ENCODE results near the gene SLC39A7. TPM values are rescaled to one million over a fixed set of nuclear protein-coding genes. Genes with fewer than 3 reads are reported as not detected.
A peak's percentile ranks its signal among the peaks of the same experiment; 100 is the strongest.

Gene SLC39A7
- total and polyA plus RNA-seq, 3 experiments from 2014 or later = 32.9 to 63.6 (median 63.1) TPM

DNA sequence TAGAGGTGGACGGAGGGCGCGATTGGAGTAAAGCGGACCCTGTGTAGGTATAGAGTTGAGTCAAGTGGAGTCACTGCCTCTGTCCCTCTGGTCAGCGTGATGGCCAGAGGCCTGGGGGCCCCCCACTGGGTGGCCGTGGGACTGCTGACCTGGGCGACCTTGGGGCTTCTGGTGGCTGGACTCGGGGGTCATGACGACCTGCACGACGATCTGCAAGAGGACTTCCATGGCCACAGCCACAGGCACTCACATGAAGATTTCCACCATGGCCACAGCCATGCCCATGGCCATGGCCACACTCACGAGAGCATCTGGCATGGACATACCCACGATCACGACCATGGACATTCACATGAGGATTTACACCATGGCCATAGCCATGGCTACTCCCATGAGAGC, 479 bp downstream of the SLC39A7 start:
- H3K4me1 Mint-ChIP-seq = peaks cover 69 to 84% (median 83%) of the 10 kb centered on the region in 3 donors
- Histone ChIP-seq H3K27me3 (ENCODE audit: insufficient read depth, low read length, poor library complexity, severe bottlenecking) (no peaks in the 10 kb centered on the region), H3K4me1 (ENCODE audit: insufficient read depth, low read length) (peaks cover 70% of the 10 kb centered on the region), H3K27ac (ENCODE audit: low read depth, low read length) (peak overlapping the region; percentile 92), H3K36me3 (ENCODE audit: insufficient read depth, low read length) (peaks cover 30% of the 10 kb centered on the region), H3K9me3 (ENCODE audit: low read length) (no peaks in the 10 kb centered on the region), H3K4me3 (ENCODE audit: low read length) (peak overlapping the region; percentile 96)
- peak overlapping the region; percentile 98 to 100 (median 99) for H3K4me3 Mint-ChIP-seq
- ChIA-PET POLR2A (no interaction called here), CTCF (no interaction called here)
- H3K27me3 Mint-ChIP-seq = no peaks in the 10 kb centered on the region
- peaks cover 13 to 69% (median 22%) of the 10 kb centered on the region in 3 donors for H3K36me3 Mint-ChIP-seq
- peak overlapping the region; percentile 98 to 100 (median 99) for H3K27ac Mint-ChIP-seq
- no peak for DNase-seq
- no peaks in the 10 kb centered on the region for H3K9me3 Mint-ChIP-seq

DNA sequence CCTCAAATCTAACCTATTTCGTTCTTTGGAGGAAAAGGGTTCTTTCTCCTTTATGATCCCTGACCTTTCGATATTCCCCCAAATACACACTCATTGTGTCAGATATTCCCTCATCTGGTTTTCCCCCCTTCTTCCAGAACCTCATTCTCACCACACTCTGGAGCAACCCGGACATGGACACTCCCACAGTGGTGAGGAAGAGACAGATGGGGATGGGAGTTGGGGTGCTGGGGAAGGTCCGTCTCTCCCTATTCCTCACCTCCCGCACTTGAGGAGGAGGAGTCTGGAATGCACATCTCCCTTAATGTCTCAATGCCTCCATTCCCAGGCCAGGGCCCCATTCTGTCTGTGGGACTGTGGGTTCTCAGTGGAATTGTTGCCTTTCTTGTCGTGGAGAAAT, 1.3 kb downstream of the SLC39A7 start:
- Histone ChIP-seq H3K27me3 (ENCODE audit: insufficient read depth, low read length, poor library complexity, severe bottlenecking) (no peaks in the 10 kb centered on the region), H3K4me1 (ENCODE audit: insufficient read depth, low read length) (peaks cover 70% of the 10 kb centered on the region), H3K36me3 (ENCODE audit: insufficient read depth, low read length) (peaks cover 23% of the 10 kb centered on the region), H3K4me3 (ENCODE audit: low read length) (peak overlapping the region; percentile 96), H3K27ac (ENCODE audit: low read depth, low read length) (peak overlapping the region; percentile 92), H3K9me3 (ENCODE audit: low read length) (no peaks in the 10 kb centered on the region)
- Mint-ChIP-seq H3K4me3 (peak overlapping the region; percentile 98 to 100 (median 99)), H3K4me1 (peaks cover 70 to 87% (median 85%) of the 10 kb centered on the region in 3 donors), H3K27ac (peak overlapping the region in 7 of 8 donors; percentile 12 to 99 (median 83)), H3K36me3 (peaks cover 12 to 62% (median 20%) of the 10 kb centered on the region in 3 donors), H3K27me3 (no peaks in the 10 kb centered on the region), H3K9me3 (no peaks in the 10 kb centered on the region)
- ChIA-PET CTCF (no interaction called here), POLR2A (no interaction called here)
- DNase-seq = no peak

DNA sequence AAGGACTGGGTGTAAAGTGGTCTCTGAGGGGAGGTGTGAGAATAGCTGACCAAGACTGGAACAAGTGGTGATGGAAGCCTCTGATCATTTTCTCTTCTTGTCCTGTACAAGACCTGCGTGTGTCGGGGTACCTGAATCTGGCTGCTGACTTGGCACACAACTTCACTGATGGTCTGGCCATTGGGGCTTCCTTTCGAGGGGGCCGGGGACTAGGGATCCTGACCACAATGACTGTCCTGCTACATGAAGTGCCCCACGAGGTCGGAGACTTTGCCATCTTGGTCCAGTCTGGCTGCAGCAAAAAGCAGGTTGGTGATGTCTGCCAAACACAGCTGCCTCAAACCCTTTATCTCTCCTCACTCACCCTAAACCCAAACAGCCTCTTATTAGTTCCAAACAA, 2.1 kb downstream of the SLC39A7 start:
- Histone ChIP-seq H3K4me1 (ENCODE audit: insufficient read depth, low read length) (peaks cover 65% of the 10 kb centered on the region), H3K4me3 (ENCODE audit: low read length) (no peak overlapping the region), H3K27me3 (ENCODE audit: insufficient read depth, low read length, poor library complexity, severe bottlenecking) (no peaks in the 10 kb centered on the region), H3K27ac (ENCODE audit: low read depth, low read length) (no peak overlapping the region), H3K9me3 (ENCODE audit: low read length) (no peaks in the 10 kb centered on the region), H3K36me3 (ENCODE audit: insufficient read depth, low read length) (peaks cover 19% of the 10 kb centered on the region)
- H3K9me3 Mint-ChIP-seq = no peaks in the 10 kb centered on the region
- H3K4me1 Mint-ChIP-seq = peaks cover 66 to 83% (median 76%) of the 10 kb centered on the region in 3 donors
- H3K27ac Mint-ChIP-seq = peak overlapping the region in 6 of 8 donors; percentile 10 to 79 (median 55)
- no peak for DNase-seq
- H3K4me3 Mint-ChIP-seq = peak overlapping the region in 6 of 7 donors; percentile 62 to 100 (median 99)
- ChIA-PET CTCF (interaction anchor here (1.0 kb wide), 1 partner anchor 46 kb away, joined by 3 read pairs; no protein-coding TSS in a partner anchor), POLR2A (interaction anchor here (1.3 kb wide), 1 partner anchor 74 kb away, joined by 3 read pairs; the partner anchor contains the start of gene B3GALT4)
- H3K27me3 Mint-ChIP-seq = no peaks in the 10 kb centered on the region
- H3K36me3 Mint-ChIP-seq = peaks cover 12 to 55% (median 15%) of the 10 kb centered on the region in 3 donors

DNA sequence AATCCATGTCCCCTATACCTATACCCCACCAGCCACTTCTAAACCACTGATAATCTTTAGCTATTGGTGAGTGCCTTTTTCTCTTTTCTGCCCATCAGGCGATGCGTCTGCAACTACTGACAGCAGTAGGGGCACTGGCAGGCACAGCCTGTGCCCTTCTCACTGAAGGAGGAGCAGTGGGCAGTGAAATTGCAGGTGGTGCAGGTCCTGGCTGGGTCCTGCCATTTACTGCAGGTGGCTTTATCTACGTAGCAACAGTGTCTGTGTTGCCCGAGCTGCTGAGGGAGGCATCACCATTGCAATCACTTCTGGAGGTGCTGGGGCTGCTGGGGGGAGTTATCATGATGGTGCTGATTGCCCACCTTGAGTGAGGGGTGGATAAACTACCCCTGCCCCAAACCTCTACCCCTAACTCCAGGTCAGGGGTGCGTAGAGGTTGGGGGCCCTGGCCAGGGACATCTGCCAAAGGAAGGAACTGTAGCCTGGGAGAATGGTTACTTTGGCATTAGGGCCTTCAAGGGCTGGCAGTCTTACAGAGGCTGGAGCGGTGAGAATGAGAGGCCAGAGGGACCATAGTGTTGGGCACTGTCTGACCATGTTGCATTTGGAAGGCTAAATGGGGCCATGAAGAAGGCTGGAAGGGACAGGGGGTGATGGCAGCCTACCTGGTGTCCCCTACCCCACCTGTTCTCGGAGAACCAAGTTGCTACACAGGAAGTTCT, 2.9 kb downstream of the SLC39A7 start:
- Histone ChIP-seq H3K27ac (ENCODE audit: low read depth, low read length) (no peak overlapping the region), H3K36me3 (ENCODE audit: insufficient read depth, low read length) (peaks cover 19% of the 10 kb centered on the region), H3K4me3 (ENCODE audit: low read length) (peak overlapping the region; percentile 83), H3K27me3 (ENCODE audit: insufficient read depth, low read length, poor library complexity, severe bottlenecking) (no peaks in the 10 kb centered on the region), H3K4me1 (ENCODE audit: insufficient read depth, low read length) (peaks cover 61% of the 10 kb centered on the region), H3K9me3 (ENCODE audit: low read length) (no peaks in the 10 kb centered on the region)
- Mint-ChIP-seq H3K27me3 (no peaks in the 10 kb centered on the region), H3K4me3 (peak overlapping the region; percentile 90 to 100 (median 95)), H3K27ac (peak overlapping the region; percentile 50 to 96 (median 81)), H3K9me3 (no peaks in the 10 kb centered on the region), H3K36me3 (peaks cover 10 to 55% (median 12%) of the 10 kb centered on the region in 3 donors), H3K4me1 (peaks cover 60 to 76% (median 69%) of the 10 kb centered on the region in 3 donors)
- POLR2A ChIA-PET = interaction anchor here (0.5 to 1.3 kb wide), 2 partner anchors 73 to 103 kb away, joined by 3 to 4 read pairs; partner anchors contain the start of gene B3GALT4
- CTCF ChIA-PET = interaction anchor here (1.0 kb wide), 1 partner anchor 45 kb away, joined by 3 read pairs; no protein-coding TSS in a partner anchor
- no peak for DNase-seq

DNA sequence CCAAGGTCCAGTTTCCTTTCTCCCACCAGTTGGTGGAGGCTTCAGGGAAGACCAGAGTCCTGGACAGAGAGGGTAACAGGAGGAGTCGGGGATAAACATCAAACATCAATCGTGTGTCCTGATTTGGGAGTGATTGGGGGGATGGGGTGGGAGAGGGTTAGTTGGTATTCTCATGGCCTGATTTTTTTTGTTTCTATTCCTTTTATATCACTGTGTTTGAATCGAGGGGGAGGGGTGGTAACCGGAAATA, 3.4 kb downstream of the SLC39A7 start:
- ChIA-PET POLR2A (interaction anchor here (1.0 to 1.6 kb wide), 4 partner anchors 10 to 45 kb away, joined by 3 to 5 read pairs (median 4); no protein-coding TSS in a partner anchor), CTCF (interaction anchor here (1.7 kb wide), 1 partner anchor 44 kb away, joined by 4 read pairs; no protein-coding TSS in a partner anchor)
- no peak for DNase-seq
- H3K27ac ChIP-seq (ENCODE audit: low read depth, low read length) = no peak overlapping the region
- H3K4me1 ChIP-seq (ENCODE audit: insufficient read depth, low read length) = peaks cover 62% of the 10 kb centered on the region
- Mint-ChIP-seq H3K36me3 (peaks cover 10 to 59% (median 12%) of the 10 kb centered on the region in 3 donors), H3K4me1 (peaks cover 62 to 76% (median 69%) of the 10 kb centered on the region in 3 donors), H3K27me3 (no peaks in the 10 kb centered on the region), H3K9me3 (no peaks in the 10 kb centered on the region), H3K4me3 (peak overlapping the region; percentile 90 to 99 (median 94)), H3K27ac (peak overlapping the region in 7 of 8 donors; percentile 58 to 96 (median 83))
- peak overlapping the region; percentile 83 for H3K4me3 ChIP-seq (ENCODE audit: low read length)
- H3K36me3 ChIP-seq (ENCODE audit: insufficient read depth, low read length) = peaks cover 19% of the 10 kb centered on the region
- no peaks in the 10 kb centered on the region for H3K27me3 ChIP-seq (ENCODE audit: insufficient read depth, low read length, poor library complexity, severe bottlenecking)
- no peaks in the 10 kb centered on the region for H3K9me3 ChIP-seq (ENCODE audit: low read length)

DNA sequence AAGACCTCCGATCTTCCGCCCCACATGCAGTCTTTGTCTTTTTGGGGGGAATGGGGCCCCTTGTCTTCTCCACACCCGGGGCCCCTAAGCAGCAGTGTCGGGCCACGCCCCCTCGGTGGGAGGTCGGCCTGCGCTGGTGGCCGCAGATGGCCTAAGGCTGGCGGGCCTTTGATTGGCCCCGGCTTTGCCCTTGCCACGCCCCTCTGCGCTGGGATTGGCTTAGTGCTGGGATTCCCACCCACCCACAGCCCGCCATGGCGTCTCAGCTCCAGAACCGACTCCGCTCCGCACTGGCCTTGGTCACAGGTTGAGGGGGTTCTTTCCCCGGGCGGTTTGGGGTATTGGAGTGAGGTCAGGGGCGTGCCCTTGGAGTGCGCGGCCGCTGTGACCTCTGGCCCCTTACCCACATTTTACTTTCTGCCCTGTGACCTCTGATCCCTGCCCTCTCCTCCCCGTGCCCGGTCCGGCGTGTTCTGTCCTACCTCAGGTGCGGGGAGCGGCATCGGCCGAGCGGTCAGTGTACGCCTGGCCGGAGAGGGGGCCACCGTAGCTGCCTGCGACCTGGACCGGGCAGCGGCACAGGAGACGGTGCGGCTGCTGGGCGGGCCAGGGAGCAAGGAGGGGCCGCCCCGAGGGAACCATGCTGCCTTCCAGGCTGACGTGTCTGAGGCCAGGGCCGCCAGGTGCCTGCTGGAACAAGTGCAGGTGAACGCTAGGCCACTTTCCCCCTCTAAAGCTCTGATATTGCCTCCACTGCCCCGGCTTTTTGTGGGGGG, 3.9 kb downstream of the SLC39A7 start, which contains the start of gene HSD17B8:
Gene HSD17B8, plus strand, starts transcription at position 241 of the 776 bp plus-strand sequence. Its CDS starts 14 bp downstream, at position 255.
- no peaks in the 10 kb centered on the region for H3K9me3 Mint-ChIP-seq
- ChIA-PET POLR2A (interaction anchor here (0.6 to 1.6 kb wide), 7 partner anchors 11 to 1163 kb away, joined by 3 to 5 read pairs (median 4); no protein-coding TSS in a partner anchor), CTCF (interaction anchor here (1.4 to 1.7 kb wide), 2 partner anchors 44 to 190 kb away, joined by 4 read pairs; no protein-coding TSS in a partner anchor)
- H3K27me3 Mint-ChIP-seq = no peaks in the 10 kb centered on the region
- H3K36me3 Mint-ChIP-seq = peaks cover 11 to 60% (median 12%) of the 10 kb centered on the region in 3 donors
- peak within 1 kb of the TSS; percentile 90 to 99 (median 94) for H3K4me3 Mint-ChIP-seq
- Histone ChIP-seq H3K4me1 (ENCODE audit: insufficient read depth, low read length) (peaks cover 62% of the 10 kb centered on the region), H3K27ac (ENCODE audit: low read depth, low read length) (peak within 1 kb of the TSS; percentile 60), H3K9me3 (ENCODE audit: low read length) (no peaks in the 10 kb centered on the region), H3K27me3 (ENCODE audit: insufficient read depth, low read length, poor library complexity, severe bottlenecking) (no peaks in the 10 kb centered on the region), H3K4me3 (ENCODE audit: low read length) (peak within 1 kb of the TSS; percentile 83), H3K36me3 (ENCODE audit: insufficient read depth, low read length) (peaks cover 20% of the 10 kb centered on the region)
- H3K27ac Mint-ChIP-seq = peak within 1 kb of the TSS; percentile 77 to 96 (median 91)
- peak; percentile 81 to 94 (median 88) for DNase-seq
- peaks cover 62 to 76% (median 69%) of the 10 kb centered on the region in 3 donors for H3K4me1 Mint-ChIP-seq

DNA sequence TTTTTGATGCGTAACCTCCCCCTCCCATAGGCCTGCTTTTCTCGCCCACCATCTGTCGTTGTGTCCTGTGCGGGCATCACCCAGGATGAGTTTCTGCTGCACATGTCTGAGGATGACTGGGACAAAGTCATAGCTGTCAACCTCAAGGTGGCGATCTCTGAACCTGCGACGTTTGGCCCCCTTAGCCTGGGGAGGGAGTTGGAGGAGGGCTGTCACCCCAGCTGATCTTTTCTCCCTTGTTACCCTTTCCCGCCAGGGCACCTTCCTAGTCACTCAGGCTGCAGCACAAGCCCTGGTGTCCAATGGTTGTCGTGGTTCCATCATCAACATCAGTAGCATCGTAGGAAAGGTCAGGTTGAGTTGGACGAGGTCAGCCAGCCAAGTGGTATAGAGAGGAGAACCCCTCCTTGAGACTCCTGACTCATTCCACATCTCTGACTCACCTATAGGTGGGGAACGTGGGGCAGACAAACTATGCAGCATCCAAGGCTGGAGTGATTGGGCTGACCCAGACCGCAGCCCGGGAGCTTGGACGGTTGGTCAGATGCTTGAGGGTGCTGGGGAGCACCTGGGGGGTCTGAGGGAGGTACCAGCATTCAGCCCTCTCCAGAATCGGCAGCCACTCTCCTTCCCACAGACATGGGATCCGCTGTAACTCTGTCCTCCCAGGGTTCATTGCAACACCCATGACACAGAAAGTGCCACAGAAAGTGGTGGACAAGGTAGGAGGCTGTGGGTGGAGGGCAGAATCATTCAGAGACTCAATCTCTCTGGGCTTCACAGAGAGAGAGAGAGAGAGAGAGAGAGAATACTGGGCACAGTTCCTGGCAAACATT, 4.7 kb downstream of the SLC39A7 start:
- H3K27me3 Mint-ChIP-seq = no peaks in the 10 kb centered on the region
- Histone ChIP-seq H3K36me3 (ENCODE audit: insufficient read depth, low read length) (peaks cover 28% of the 10 kb centered on the region), H3K27me3 (ENCODE audit: insufficient read depth, low read length, poor library complexity, severe bottlenecking) (no peaks in the 10 kb centered on the region), H3K9me3 (ENCODE audit: low read length) (no peaks in the 10 kb centered on the region), H3K4me3 (ENCODE audit: low read length) (peak overlapping the region; percentile 83), H3K4me1 (ENCODE audit: insufficient read depth, low read length) (peaks cover 59% of the 10 kb centered on the region), H3K27ac (ENCODE audit: low read depth, low read length) (peak overlapping the region; percentile 60)
- DNase-seq = peak in 1 of 5 donors; percentile 36
- POLR2A ChIA-PET = interaction anchor here (0.6 to 1.6 kb wide), 4 partner anchors 22 to 193 kb away, joined by 3 to 4 read pairs (median 4); no protein-coding TSS in a partner anchor
- H3K4me3 Mint-ChIP-seq = peak overlapping the region; percentile 90 to 99 (median 94)
- peaks cover 14 to 63% (median 16%) of the 10 kb centered on the region in 3 donors for H3K36me3 Mint-ChIP-seq
- no peaks in the 10 kb centered on the region for H3K9me3 Mint-ChIP-seq
- peaks cover 64 to 76% (median 67%) of the 10 kb centered on the region in 3 donors for H3K4me1 Mint-ChIP-seq
- peak overlapping the region; percentile 77 to 96 (median 91) for H3K27ac Mint-ChIP-seq
- CTCF ChIA-PET = interaction anchor here (1.4 to 1.7 kb wide), 2 partner anchors 43 to 191 kb away, joined by 4 read pairs; no protein-coding TSS in a partner anchor
